Retinal pigment epithelial cell (primary cell): ENCODE measurements around the gene ZFYVE1.
"Not testable (repeated sequence)": the region's sequence is repeated elsewhere in the genome, so short reads cannot be mapped to it uniquely, and the experiment has no call there.

Experiments
- DNase-seq: peaks from one replicate; pipeline ENCODE4 v3.0.0-alpha.2; 2010; ENCODE audit warnings: low read depth
- H3K4me3 ChIP-seq: 2 replicates; pipeline ENCODE4 v1.5.1; 2011; ENCODE audit warnings: mild to moderate bottlenecking, low read length, control low read depth, moderate library complexity
- TF ChIP-seq, protein P1 (sequence below): conservative IDR thresholded peaks from 2 replicates; pipeline ENCODE4 v1.5.1; 2011; ENCODE audit warnings: low read depth, low read length, control low read depth, inconsistent platforms

The ZFYVE1 gene

DNA sequence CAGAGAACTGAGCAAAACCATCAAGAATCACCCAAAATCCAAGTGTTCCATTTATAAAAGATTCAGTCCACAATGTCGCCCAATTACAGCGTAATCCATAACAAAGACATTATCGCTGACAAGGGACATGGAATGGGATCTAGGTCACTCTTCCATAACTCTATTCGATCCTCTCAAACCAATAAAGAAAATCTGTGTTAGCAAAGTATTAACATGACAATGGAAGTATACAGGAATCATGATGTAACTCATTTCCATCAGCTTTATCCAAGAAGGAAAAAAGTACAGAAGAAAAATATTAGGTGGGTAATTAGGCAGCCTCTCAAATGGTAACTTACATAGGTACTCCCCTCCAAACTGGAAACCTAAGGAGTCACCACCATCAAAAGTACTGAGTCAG is 4.9 kb downstream of the ZFYVE1 start:
- DNase-seq = no peak
- TF ChIP-seq, protein P1, sequence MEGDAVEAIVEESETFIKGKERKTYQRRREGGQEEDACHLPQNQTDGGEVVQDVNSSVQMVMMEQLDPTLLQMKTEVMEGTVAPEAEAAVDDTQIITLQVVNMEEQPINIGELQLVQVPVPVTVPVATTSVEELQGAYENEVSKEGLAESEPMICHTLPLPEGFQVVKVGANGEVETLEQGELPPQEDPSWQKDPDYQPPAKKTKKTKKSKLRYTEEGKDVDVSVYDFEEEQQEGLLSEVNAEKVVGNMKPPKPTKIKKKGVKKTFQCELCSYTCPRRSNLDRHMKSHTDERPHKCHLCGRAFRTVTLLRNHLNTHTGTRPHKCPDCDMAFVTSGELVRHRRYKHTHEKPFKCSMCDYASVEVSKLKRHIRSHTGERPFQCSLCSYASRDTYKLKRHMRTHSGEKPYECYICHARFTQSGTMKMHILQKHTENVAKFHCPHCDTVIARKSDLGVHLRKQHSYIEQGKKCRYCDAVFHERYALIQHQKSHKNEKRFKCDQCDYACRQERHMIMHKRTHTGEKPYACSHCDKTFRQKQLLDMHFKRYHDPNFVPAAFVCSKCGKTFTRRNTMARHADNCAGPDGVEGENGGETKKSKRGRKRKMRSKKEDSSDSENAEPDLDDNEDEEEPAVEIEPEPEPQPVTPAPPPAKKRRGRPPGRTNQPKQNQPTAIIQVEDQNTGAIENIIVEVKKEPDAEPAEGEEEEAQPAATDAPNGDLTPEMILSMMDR = no peak
- no peak overlapping the region for H3K4me3 ChIP-seq

DNA sequence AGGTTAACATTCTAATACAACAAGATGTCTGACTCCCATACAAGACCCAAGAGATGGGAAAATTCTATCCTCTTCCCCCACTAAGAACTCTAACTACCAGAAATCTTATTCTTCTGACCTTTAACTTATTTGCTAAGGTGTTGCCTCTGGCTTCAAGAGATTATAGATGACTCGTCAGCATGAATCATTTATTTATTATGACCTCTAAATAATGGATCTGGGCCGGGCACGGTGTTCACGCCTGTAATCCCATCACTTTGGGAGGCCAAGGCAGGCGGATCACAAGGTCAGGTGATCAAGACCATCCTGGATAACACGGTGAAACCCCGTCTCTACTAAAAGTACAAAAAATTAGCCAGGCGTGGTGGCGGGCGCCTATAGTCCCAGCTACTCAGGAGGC is 10.9 kb downstream of the ZFYVE1 start:
- DNase-seq, H3K4me3 ChIP-seq: not testable (repeated sequence)

DNA sequence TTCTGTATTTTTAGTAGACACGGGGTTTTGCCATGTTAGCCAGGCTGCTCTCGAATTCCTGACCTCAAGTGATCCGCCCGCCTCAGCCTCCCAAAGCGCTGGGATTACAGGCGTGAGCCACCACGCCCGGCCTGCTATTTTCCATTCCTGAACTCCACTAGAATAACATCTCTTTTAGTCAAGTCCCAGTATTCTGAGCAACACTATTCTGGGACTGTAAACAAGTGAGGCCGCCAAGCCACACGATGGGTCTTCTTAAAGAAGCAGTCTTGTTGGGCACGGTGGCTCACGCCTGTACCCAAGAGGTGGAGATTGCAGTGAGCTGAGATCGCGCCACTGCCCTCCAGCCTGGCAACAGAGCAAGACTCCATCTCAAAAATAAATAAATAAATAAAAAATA is 11.4 kb downstream of the ZFYVE1 start:
- DNase-seq, H3K4me3 ChIP-seq: not testable (repeated sequence)

DNA sequence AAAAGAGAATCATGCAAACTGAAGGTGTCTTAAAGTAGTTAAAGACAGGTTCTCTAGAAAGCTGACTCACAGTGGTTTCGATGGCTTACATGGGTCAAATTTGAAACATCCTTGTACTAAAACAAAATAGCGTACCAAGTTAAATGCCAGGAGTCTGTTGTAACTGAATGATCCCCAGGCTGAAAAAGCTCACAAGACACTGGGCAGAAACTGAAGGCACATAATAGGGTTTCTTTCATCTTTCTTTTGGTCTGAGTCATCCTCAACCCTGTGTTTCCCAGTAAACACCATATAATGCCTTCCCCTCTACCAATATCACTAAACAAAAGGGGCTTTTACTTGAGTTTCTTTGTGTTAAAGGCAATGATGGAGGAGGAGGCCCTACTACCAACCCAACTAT is 12.8 kb downstream of the ZFYVE1 start:
- TF ChIP-seq, protein P1 = no peak
- H3K4me3 ChIP-seq = no peak overlapping the region
- DNase-seq = no peak

DNA sequence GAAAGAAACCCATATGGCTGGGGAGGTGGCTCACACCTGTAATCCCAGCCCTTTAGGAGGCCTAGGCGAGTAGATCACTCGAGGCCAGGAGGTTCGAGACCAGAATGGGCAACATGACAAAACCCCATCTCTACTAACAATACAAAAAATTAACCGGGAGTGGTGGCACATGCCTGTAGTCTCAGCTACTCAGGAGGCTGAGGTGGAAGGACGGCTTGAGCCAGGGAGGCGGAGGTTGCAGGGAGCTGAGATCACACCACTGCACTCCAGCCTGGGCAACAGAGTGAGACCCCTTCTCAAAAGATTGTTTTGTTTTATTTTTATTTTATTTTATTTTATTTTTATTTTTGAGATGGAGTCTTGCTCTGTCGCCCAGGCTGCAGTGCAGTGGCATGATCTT is 15.7 kb downstream of the ZFYVE1 start:
- not testable (repeated sequence) for DNase-seq, H3K4me3 ChIP-seq

DNA sequence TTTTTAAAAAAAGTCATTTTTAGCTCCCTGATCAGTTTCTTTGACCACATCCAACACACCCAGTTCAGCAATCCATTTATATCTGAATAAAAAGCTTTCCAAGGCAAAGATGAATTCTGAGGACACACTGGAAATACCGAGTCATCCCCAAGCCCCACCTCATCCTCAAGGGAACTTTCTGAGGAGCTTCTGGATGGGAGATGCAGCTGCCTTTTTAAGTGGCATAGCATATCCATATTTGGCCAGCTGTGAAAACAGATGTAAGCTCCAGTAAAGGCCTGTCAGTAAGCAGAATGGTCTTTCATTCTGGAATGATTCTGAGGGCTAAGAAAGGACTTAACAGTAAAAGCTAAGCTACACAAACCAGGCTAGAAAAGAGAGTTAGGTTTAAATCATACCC is 18.4 kb downstream of the ZFYVE1 start:
- TF ChIP-seq, protein P1 = no peak
- no peak overlapping the region for H3K4me3 ChIP-seq
- no peak for DNase-seq

DNA sequence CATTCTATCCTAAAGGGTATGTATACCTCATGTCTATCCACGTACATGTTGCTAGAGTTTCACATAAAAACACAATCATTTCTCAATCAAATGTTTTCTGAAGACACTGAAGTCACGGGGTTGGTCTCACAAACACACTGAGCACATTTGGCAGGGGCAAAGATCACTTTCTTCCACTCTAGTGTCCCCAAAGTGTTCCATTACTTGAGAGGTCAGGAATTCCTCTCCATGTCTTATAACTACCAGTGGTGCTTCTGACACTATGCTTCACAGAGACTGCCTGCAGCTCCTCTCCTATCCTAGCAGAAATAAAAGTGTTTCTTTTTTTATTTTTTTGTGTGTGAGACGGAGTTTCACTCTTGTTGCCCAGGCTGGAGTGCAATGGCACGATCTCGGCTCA is 19.1 kb downstream of the ZFYVE1 start:
- H3K4me3 ChIP-seq = no peak overlapping the region
- DNase-seq = no peak
- TF ChIP-seq, protein P1 = no peak

DNA sequence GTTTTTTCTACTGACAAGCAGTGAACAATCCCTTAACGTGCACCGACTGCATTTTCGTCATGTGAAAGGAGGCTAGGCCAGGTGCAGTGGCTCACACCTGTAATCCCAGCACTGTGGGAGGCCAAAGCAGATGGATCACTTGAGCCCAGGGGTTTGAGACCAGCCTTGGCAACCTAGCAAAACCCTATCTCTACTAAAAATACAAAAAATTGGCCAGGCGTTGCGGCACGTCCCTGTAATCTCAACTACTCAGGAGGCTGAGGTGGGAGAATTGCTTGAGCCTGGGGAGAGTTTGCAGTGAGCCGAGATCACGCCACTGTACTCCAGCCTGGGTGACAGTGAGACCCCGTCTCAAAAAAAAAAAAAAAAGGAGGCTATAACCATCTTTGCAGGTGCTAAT is 22.3 kb downstream of the ZFYVE1 start:
- not testable (repeated sequence) for H3K4me3 ChIP-seq, DNase-seq

DNA sequence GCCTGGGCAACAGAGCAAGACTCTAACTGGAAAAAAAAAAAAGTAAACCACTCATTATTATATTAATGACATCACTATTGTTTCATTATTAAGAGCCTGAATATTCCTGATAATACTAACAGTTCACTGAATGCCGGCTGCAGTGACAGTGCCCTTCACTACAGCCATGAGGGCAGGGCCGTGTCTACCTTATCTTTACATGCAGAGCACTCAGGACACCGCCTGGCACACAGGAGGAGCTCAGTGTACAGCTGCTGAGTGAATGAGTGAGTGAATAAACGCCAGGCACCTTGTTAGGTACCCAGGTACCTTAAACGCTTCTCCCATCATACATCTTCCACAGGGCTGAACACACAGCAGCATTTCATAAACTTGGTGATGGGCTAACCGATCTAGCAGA is 23.2 kb downstream of the ZFYVE1 start:
- TF ChIP-seq, protein P1 = no peak
- no peak for DNase-seq
- no peak overlapping the region for H3K4me3 ChIP-seq
